MM.1S (cell line): ENCODE results near the gene TECPR2.

ENCODE experiments used
- EZH2 ChIP-seq: fragments of 300-600 bp; sonication (generic); optimal IDR thresholded peaks from 2 replicates; pipeline ENCODE3; 2017; ENCODE audit warnings: low read depth, mild to moderate bottlenecking, antibody characterized with exemption, low read length, mixed read lengths
- TF ChIP-seq, protein P1 (sequence below): fragments of 300-600 bp; sonication (generic); IDR thresholded peaks from 2 replicates; pipeline ENCODE4 v1.5.1; 2016; ENCODE audit warnings: antibody characterized with exemption, low read length, mixed read lengths

GRCh38 chr14:102333390-102333789 lies 29.4 kb upstream of the TECPR2 start:
- TF ChIP-seq, protein P1, sequence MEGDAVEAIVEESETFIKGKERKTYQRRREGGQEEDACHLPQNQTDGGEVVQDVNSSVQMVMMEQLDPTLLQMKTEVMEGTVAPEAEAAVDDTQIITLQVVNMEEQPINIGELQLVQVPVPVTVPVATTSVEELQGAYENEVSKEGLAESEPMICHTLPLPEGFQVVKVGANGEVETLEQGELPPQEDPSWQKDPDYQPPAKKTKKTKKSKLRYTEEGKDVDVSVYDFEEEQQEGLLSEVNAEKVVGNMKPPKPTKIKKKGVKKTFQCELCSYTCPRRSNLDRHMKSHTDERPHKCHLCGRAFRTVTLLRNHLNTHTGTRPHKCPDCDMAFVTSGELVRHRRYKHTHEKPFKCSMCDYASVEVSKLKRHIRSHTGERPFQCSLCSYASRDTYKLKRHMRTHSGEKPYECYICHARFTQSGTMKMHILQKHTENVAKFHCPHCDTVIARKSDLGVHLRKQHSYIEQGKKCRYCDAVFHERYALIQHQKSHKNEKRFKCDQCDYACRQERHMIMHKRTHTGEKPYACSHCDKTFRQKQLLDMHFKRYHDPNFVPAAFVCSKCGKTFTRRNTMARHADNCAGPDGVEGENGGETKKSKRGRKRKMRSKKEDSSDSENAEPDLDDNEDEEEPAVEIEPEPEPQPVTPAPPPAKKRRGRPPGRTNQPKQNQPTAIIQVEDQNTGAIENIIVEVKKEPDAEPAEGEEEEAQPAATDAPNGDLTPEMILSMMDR, result no peak
- no peak for TF ChIP-seq EZH2
